Breast epithelium (tissue), 4 donors: ENCODE data around the gene CARS1. TPM values are rescaled to one million over a fixed set of nuclear protein-coding genes. Genes with fewer than 3 reads are reported as not detected.

Experiments
- DNase-seq, 2 donors: peaks; one replicate each; pipeline ENCODE4 v3.0.0-alpha.2; 2019; ENCODE audit warnings: low spot score in 2 of 2
- H3K27ac ChIP-seq, 2 donors: fragments of 200-600 bp; sonication (generic) in 1 of 2; one replicate each; pipeline ENCODE4 v1.5.1; 2016 to 2019; ENCODE audit warnings: mild to moderate bottlenecking in 1 of 2
- H3K27me3 ChIP-seq, 2 donors: fragments of 200-600 bp; sonication (generic) in 1 of 2; one replicate each; pipeline versions ENCODE4 v1.5.1 to v1.6.0; 2017 to 2019; ENCODE audit warnings: control low read depth in 1 of 2, mild to moderate bottlenecking in 1 of 2
- H3K36me3 ChIP-seq: fragments of 200-600 bp; one replicate; pipeline ENCODE4 v1.5.1; 2019
- H3K4me1 ChIP-seq, 2 donors: fragments of 200-600 bp; sonication (generic); one replicate each; pipeline ENCODE4 v1.5.1; 2016 to 2019; ENCODE audit warnings: control low read depth in 1 of 2
- H3K4me3 ChIP-seq, 3 donors: fragments of 200-600 bp; sonication (generic); 1 replicate in 2 of 3; 2 replicates in 1 of 3; pipeline ENCODE4 v1.5.1; 2016 to 2019; ENCODE audit warnings: mild to moderate bottlenecking in 3 of 3, moderate library complexity in 2 of 3
- H3K9me3 ChIP-seq, 2 donors: fragments of 200-600 bp; sonication (generic) in 1 of 2; one replicate each; pipeline ENCODE4 v1.5.1; 2016 to 2019; ENCODE audit warnings: control low read depth in 1 of 2
- POLR2A ChIP-seq: fragments of 450-650 bp; IDR thresholded peaks from one replicate; pipeline ENCODE4 v1.6.1; 2016; ENCODE audit warnings: antibody characterized with exemption, mild to moderate bottlenecking, moderate library complexity
- POLR2AphosphoS5 ChIP-seq, 3 donors: sonication (generic); formaldehyde crosslinking; IDR thresholded peaks; one replicate each; pipeline ENCODE4 v1.6.1; 2017; ENCODE audit warnings: antibody characterized with exemption in 3 of 3
- intact Hi-C: fragments of 100-400 bp; cut with DNase I; formaldehyde crosslinking; loops from one replicate; pipeline ENCODE4 v1.15.1; 2023; ENCODE audit warnings: low total_unique reads
- total RNA-seq, 3 donors: library from RNA; depleted of rRNA; stranded (reverse); fragments of >200 nt; gene quantifications; one replicate each; pipeline ENCODE4 v1.1.0, GENCODE V29; 2016
- TF ChIP-seq, protein P1 (sequence below), 3 donors: fragments of 450-650 bp; IDR thresholded peaks; one replicate each; pipeline ENCODE4 v1.5.1; 2016 to 2017; ENCODE audit warnings: antibody characterized with exemption in 3 of 3, mild to moderate bottlenecking in 3 of 3, moderate library complexity in 3 of 3

The CARS1 gene
- total RNA-seq, 3 donors from 2014 or later, result 30.1 to 42.6 (median 40.7) TPM

DNA sequence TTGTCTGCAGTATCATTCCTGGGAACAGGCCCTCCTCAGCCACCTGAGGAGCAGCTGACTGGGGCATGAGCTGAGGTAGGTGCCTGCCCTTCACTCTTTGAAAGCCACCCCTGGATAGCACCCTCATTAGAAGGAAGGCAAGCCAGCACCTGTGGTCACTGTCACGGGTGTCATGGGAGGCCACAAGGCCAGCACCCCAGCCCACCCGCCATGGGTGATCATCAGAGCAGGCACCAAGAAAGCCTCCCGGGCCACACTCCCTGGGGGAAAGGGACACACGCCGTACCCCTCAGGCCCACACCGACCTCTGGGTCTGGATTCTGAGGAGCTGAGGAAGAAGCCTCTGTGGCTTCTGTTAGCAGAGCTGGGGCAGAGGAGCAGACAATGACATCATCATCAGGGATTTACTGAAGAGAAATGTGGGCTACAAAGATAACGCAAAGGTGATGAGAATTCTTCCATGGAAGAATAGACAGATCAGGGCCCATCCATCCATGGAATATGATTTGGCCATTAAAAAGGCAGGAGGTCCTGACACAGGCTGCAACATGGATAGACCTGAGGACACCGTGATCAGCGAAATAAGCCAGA, 48.4 kb downstream of the CARS1 start:
- intact Hi-C loops, result no loop called here
- no peak overlapping the region for H3K4me3 ChIP-seq
- no peak for DNase-seq
- no peak overlapping the region for H3K27ac ChIP-seq
- H3K9me3 ChIP-seq, result no peaks in the 10 kb centered on the region
- no peaks in the 10 kb centered on the region for H3K36me3 ChIP-seq
- H3K27me3 ChIP-seq, result no peaks in the 10 kb centered on the region
- no peak for TF ChIP-seq POLR2A
- TF ChIP-seq POLR2AphosphoS5 (IDR thresholded peaks at IDR 0.05), result no peak
- TF ChIP-seq, protein P1, sequence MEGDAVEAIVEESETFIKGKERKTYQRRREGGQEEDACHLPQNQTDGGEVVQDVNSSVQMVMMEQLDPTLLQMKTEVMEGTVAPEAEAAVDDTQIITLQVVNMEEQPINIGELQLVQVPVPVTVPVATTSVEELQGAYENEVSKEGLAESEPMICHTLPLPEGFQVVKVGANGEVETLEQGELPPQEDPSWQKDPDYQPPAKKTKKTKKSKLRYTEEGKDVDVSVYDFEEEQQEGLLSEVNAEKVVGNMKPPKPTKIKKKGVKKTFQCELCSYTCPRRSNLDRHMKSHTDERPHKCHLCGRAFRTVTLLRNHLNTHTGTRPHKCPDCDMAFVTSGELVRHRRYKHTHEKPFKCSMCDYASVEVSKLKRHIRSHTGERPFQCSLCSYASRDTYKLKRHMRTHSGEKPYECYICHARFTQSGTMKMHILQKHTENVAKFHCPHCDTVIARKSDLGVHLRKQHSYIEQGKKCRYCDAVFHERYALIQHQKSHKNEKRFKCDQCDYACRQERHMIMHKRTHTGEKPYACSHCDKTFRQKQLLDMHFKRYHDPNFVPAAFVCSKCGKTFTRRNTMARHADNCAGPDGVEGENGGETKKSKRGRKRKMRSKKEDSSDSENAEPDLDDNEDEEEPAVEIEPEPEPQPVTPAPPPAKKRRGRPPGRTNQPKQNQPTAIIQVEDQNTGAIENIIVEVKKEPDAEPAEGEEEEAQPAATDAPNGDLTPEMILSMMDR (IDR thresholded peaks at IDR 0.05), result no peak
- peaks cover 0 to 3% of the 10 kb centered on the region in 2 donors for H3K4me1 ChIP-seq

DNA sequence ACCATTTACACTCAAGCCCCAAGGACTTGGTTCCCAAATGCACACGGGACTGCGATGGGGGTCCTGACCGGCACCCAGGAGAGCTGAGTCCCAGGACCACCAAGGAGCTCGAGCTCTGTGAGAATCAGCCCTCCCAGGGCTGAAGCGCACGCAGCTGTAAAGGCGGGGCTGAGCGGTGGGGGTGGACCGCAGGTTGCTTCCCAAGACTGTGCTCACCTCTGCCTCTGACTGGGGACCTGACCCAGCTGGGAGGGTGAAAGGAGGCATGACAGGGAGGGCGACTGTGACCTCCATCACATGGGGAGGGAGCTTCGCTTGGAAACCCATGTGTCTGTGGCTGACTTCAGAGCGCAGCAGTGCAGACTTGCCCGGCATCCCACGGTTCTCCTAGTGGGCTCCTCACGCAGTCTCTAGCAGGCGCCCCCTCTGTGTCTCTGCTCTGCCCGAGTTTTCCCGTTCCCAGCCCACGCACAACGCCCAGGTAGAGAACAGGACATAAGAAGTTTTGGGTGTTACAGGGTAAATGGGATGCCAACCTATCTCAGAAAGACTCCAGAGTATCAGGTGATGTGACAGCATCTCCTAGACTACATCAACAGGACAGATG, 49.7 kb downstream of the CARS1 start:
- no peak for DNase-seq
- intact Hi-C loops, result no loop called here
- Histone ChIP-seq H3K27me3 (no peaks in the 10 kb centered on the region), H3K4me3 (no peak overlapping the region), H3K4me1 (peaks cover 0 to 16% of the 10 kb centered on the region in 2 donors), H3K27ac (no peak overlapping the region), H3K9me3 (no peaks in the 10 kb centered on the region), H3K36me3 (no peaks in the 10 kb centered on the region)
- TF ChIP-seq, protein P1 (IDR thresholded peaks at IDR 0.05), result no peak
- TF ChIP-seq POLR2A, result no peak
- no peak for TF ChIP-seq POLR2AphosphoS5 (IDR thresholded peaks at IDR 0.05)

DNA sequence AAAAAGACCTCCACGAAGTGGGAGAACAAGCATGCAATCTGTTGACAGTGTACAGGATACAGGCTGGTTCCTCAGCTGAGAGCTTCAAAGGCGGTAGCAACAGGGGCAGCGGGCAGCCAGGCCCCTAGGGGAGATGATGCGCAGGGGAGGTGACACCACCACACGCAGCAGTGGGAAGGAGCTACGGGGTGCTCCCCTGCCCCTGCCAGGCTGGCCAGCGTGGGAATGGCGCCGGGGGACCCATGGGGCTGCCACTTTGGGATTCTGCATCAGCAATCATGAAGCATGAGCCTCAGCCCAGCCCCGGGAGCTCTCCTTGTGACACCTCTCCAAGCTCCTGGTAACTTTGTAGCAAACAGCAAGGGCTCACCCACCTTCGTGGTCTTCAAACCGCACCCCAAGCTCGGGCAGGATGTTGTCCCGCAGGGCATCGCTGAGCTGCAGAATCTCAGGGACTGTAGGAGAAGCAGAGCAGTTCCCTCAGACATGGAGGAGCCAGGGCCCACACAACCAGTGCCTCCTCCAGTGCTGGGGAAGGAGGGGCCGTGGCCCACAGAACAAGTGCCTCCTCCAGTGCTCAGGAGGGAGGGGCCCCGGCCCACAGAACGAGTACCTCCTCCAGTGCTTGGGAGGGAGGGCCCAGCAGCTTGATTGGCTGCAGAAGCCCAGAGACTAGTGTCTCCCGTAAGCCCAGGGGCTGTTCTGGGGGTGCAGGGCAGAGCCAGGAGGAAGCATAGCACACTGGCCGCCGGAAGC, 50.5 kb downstream of the CARS1 start:
- Histone ChIP-seq H3K27ac (no peak overlapping the region), H3K9me3 (no peaks in the 10 kb centered on the region), H3K36me3 (no peaks in the 10 kb centered on the region), H3K4me3 (no peak overlapping the region), H3K4me1 (peaks cover 0 to 24% of the 10 kb centered on the region in 2 donors), H3K27me3 (no peaks in the 10 kb centered on the region)
- no peak for TF ChIP-seq POLR2A
- TF ChIP-seq, protein P1 (IDR thresholded peaks at IDR 0.05), result no peak
- TF ChIP-seq POLR2AphosphoS5 (IDR thresholded peaks at IDR 0.05), result no peak
- intact Hi-C loops, result no loop called here
- peak in 1 of 2 donors; percentile 27 for DNase-seq

DNA sequence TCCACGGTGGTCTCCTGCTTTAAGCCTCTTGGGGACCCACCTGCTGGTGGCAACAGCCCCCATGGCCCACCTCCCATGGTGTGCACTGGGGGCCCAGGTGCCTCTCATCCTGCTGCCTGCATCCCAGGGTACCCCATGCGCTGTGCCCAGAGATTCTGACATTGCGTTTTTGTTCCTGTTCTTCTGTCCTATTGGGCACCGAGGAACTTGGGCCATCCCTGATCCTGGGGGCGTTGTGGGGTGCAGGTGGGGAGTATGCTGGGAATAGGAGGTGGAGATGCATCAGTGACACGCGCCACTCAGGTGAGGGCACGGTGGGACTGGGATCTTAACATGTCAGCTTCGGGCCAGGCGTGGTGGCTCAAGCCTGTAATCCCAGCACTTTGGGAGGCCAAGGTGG, 52.7 kb downstream of the CARS1 start:
- DNase-seq, result peak in 1 of 2 donors; percentile 40
- intact Hi-C loops, result no loop called here
- Histone ChIP-seq H3K4me1 (peaks cover 2 to 42% of the 10 kb centered on the region in 2 donors), H3K9me3 (no peaks in the 10 kb centered on the region), H3K27ac (no peak overlapping the region), H3K27me3 (no peaks in the 10 kb centered on the region), H3K4me3 (no peak overlapping the region), H3K36me3 (no peaks in the 10 kb centered on the region)
- no peak for TF ChIP-seq POLR2AphosphoS5 (IDR thresholded peaks at IDR 0.05)
- TF ChIP-seq POLR2A, result no peak
- TF ChIP-seq, protein P1 (IDR thresholded peaks at IDR 0.05), result no peak
